CD4-positive, alpha-beta T cell treated with Interleukin-10 for 1 hour (primary cell): ENCODE measurements around the gene SLMAP.

Experiments used
- DNase-seq: peaks from one replicate; pipeline ENCODE4 v3.0.0-alpha.2; 2020

The SLMAP gene

DNA sequence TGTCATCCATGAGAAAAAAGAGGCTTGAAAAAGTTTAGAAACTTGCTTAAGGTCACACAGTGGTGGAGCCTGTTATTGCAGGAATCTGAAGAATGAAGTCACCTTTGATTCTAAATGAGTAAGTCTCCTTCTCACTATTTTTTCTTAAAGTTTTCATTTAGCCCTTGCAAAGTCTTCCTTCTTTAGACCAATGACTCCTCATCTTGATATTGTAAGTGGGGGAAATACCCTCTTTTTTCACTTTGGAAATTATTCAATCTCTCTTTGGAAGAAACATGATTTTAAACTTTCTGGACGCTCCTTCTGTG, 787 bp upstream of the SLMAP start:
- DNase-seq, result peak; percentile 42

DNA sequence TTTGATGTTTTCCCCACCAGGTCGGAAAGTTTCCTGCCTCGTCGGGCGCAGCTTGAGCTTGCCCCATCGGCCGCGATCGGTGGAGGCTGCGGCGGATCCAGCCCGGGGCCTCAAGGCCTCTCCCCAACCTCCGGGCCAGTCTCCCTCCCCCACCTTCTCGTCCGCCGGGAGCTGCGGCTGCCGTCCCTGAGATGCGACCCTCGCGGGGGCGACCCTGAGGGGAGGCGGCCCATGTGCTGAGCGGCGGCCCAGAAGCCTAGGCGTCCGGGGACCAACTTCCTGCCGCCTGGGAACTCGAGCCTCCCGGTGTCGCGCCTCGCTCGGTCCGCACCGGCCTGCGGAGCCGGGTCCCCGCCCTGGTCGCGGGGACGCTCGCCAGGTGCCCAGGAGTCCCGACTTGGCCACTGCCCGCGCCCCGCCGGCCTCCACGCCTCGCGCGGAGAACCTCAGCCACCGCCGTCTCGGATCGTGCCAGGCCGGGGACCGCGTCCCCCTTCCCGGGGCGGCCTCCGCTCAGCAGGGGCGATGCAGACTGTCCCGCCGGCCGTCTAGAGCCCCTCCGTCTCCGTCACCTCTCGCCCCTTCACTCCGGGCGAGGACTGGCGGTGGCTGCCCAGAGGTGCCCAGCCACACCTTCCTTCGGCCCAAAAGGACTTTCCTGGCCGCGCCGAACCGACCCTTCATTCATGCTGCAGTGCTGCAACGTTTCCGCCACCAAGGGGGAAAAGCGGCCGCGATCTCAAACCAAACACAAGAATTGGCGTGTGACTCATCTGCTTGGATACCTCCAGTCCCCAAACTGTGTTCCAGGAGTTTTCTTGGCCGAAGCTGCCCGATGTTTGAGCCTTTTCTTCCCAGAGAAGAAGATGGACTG, 656 bp downstream of the SLMAP start:
- peak; percentile 21 for DNase-seq

DNA sequence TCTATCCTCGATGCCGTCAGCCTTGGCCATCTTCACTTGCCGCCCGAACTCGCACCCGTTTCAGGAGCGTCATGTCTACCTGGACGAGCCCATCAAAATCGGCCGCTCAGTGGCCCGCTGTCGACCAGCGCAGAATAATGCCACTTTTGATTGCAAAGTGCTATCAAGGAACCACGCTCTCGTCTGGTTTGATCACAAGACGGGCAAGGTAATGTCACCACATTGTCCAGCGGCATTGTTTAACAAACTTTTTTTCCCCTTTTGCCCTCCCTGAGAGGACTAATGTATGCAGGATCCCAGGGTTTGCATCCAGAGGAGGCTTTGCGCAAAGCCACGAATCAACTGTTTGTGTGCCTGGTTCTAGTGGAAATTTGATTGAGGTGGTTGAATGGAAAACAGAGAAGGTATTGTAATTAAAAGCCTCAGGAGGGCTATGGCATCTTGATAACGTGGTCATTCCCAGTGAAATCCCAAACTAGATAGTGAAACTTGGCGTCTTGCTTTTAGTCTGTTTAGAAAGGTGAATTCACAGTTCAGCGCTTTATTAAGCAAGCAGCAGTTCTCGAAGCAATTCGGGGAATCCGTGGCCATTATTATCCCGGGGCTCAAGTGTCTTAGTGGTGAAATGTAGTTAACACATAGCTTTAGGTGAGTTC, 1.7 kb downstream of the SLMAP start:
- no peak for DNase-seq

DNA sequence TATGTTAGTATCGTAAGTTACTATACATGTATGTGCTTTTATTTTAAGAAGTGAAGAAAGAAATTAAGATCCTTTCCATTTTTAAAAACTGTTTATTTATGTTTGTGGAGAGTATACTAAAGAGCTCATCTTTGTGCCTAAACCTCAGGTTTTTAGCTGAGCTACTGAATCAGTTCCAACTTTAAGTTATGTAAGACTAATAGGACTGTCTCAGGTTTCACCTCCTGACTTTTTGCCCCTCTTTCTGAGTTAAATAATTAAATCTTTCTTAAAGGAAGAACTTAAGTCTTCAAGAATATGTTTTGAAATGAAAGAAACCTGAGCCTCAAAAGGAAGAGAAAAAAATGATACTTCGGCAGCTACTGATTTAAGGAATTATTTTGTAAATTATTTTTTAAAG, 2.6 kb downstream of the SLMAP start:
- no peak for DNase-seq

DNA sequence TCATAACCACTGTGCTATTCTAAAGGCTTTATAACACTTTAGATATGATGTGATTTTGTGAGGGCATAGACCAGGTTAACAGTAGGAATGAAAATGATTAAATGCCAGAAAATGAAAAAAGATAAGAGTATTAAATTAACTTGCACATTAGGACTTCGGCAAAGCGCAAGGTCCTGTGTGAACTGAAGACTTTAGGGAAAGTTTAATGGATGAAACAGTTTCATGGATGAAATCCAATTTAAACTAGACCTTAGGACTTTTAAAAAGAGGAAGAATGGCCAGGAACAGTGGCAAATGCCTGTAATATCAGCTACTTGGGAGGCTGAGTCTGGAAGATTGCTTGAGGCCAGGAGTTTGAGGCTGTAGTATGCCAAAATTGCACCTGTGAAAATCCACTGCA, 8.7 kb downstream of the SLMAP start:
- no peak for DNase-seq

DNA sequence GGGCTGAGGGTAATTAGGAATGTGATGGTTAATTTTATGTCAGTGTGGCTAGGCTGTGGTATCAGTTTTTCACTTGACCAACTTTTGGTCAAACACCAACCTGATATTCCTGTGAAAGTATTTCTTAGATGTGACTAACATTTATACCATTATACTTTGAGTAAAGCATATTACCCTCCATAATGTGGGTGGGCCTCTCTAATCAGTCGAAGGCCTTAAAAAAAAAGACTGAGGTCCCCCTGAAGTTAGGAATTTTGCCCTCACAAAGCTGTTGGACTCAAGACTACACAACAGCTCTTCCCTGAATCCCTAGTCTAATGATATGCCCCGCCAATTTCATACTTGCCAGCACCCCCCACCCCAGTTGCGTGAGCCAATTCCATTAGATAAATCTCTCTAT, 12.5 kb downstream of the SLMAP start:
- DNase-seq, result no peak

DNA sequence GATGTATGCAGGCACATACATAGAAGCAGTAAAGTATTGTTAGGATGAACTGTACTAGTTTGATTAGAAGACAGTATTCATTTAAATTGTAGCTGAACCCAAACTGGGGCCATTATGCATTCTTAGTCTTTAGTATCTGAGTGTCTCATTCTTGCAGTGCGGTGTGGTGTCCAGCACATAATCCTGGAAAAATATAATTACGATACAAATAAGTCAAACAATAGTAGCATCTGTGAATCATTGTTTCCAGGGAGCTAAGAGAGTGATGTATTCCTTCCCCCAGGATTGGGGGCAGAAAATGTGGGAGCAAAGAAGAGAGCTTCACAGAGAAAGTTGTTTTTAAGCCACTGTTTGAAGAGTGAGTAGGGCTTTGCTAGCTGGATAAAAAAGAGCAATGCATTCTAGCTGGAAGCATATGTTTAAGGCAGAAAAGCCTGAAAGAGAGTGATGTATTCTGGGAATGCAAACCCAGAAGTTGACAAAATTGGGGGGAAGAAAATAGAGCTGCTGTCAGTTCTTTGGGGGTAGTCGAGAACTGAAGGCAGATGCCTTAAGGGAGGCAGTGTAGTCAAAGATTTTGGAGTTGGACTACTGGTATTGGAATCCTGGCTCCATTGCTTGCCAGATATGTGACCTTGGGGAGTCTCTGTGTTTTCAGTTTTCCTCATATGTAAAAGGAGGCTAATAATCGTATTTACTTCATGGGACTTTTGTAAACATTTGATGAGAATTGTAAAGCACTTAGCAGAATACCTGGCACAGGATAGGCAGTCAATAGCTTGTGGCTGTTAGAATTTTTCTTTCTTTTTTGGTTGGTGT, 14.1 kb downstream of the SLMAP start:
- no peak for DNase-seq

DNA sequence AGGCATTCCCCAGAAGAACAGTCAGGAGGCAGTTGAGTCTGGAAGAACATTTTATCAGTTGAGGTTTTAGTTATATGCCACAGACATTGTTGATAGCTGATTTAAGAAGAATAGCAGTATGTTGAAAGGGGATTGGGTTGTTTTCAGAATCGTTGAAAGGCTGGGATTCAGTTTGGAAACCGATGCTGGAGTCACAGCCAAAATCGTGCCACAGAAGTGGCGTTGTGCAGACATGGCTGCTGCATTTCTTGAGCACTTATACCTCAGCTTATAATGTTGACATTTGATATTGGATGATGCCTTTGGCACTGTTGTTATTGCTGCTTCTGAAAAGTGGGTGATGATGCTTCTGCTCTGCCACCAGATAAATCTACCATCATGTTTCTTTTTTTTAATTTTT, 16.1 kb downstream of the SLMAP start:
- no peak for DNase-seq

DNA sequence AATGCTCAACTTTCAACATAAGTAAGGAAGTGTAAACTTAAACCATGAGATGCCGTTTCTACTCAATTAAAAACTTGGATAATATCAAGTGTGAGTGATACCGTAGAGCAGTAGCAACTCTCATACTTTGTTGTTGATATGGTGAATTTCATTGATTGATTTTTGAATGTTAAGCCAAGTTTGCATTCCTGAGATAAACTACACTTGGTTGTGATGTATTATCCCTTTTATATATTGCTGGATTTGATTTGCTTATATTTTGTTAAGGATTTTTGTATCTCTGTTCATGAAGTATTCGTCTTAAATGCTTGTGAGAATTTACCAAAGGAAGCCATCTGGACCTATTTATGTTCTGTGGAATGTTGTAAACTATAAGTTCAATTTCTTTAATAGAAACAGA, 21.7 kb downstream of the SLMAP start:
- no peak for DNase-seq

DNA sequence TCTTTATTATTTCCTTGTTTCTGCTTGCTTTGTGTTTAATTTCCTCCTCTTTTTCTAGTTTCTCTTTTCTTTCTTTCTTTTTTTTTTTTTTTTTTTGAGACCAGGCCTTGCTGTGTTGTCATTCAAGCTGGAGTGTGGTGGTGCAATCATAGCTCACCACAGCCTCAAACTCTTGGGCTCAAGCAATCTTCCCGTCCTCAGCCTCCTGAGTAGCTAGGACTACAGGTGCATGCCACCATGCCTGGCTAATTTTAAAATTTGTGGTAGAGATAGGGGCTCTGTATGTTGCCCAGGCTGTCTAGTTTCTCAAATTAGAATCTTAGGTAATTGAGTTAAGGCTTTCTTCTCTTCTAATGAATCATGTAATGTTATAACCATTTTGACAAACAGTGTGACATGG, 22.4 kb downstream of the SLMAP start:
- no peak for DNase-seq

DNA sequence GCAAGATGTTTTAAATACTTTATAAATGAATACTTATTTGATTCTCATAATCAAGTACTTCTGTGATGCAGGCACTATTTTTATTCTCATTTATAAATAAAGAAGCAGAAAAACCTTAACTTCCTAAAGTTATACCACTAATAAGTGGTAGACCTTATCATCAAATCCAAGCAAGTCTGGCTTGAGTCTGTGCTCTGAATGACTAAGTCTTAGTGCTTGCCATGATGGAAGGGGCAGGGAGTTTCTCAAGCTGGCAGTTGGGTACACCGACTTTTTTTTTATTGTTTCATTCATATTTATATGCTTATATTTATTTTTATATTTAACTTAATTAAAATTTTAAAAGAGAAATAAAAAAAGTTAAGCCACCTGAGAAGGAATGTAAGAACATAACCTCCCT, 23.6 kb downstream of the SLMAP start:
- DNase-seq, result no peak

DNA sequence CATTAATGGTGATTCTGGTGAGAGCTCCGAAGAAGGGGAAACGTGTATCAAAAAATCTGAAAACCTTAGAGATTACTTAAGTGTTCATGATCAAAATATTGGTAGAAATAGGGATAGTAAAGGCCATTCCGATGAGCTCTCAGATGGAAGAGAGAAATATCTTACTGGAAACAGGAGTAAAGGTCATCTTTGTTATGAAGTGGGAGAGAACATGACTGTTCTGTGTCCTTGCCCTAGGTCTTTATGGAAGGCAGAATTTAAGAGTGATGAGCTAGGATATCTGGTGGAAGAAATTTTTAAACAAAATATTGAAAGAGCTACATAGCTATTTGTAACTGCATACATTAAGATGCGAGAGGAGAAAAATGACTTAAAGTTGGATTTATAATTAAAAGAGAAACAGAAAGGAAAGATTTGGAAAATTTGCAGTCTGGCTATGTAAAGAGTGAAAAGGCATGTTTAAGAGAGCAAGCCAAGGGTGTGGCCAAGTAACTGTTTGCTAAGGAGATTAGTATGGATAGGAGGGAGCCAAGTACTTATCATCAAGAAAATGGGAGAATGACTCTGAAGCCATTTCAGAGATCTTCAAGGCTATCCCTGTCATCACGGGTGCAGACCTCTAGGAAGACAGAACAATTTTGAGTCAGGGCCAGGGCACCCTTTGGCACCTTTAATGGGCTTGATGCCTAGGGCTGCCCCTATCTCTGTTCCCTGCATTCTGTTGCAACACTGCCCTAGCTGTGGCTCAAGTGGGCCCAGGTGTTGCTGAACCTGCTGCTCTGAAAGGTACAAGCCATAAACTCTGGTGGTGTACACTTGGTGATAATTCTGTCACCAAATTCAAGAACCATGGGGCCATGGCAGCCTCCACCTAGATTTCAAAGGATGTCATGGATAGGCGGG, 27.3 kb downstream of the SLMAP start:
- DNase-seq, result no peak

DNA sequence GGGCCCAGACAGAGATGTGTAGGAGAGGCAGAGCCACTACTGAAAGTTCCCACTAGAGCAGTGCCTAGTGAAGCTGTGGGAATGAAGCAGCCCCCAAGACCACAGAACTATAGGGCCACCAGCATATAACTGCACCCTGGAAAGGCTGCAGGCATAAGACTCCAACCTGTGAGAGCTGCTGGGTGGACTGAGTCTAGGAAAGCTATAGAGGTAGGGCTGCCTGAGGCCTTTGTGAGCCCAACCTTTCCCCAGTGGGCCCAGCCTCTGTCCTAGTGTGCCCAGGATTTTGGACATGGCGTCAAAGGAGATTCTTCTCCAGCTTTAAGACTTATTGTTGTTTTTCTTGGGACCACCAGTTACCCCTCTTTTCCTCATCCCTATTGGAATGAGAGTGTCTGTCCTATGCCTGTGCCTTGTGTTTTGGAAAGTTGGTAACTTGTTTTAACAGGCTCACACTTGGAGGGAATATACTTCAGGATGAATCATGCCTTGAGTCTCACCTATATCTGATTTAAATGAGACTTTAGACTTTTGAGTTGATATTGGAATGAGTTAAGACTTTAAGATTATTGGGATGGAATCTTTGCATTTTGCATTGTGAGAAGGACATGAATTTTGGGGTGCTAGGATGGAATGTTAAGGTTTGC, 28.1 kb downstream of the SLMAP start:
- DNase-seq, result no peak

DNA sequence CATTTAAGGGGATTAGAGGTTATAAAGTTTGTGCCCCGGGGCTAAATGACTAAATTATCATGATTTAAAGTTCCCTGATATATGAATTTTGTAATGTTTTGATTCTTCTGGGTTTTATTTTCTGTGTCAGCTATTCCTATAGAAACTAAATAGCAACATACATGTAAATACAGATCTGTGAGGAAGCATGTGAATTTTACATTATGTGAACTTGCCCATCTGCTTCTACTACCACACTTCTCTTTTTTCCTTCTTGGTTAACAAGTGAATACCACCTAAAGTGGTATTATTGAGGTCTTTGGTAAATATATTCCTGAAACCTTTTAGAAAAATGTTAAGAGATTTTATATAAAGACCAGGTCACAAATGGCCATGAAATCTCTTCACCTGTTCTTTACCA, 29.3 kb downstream of the SLMAP start:
- DNase-seq, result no peak

DNA sequence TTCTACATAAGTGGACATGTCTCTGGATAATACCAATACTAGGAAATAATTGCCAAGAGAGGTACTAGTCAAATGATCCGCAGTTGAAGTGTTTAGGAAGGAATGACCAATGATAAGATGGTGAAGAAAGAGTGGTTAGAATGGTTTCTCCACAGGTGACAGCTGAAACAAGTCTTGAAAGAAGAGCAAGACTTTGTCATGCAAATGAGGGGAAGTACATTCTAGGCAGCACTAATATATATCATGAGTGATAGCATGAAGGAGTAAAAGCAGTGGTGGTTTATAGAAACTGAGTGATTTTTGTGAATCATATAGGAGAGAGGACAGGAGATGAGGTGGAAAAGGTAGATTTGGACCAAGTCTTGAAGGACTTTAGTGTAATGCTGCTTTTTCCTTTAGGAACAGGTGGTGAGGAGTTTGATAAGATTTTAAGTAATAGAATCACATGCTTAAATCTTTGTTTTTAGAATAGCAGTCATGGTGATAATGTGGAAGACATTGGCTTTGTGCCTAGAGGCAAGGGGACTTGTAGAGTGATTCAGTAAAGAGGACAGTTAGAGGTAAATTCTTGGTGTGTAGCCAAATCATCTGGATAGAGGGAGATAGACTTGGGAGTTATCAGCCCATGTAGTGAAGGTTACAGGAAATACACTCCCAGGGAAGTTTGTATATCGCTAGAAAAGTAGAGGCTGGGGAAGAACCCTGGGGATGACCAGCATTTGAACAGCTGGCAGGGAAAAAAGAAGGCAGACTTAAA, 31.9 kb downstream of the SLMAP start:
- no peak for DNase-seq

DNA sequence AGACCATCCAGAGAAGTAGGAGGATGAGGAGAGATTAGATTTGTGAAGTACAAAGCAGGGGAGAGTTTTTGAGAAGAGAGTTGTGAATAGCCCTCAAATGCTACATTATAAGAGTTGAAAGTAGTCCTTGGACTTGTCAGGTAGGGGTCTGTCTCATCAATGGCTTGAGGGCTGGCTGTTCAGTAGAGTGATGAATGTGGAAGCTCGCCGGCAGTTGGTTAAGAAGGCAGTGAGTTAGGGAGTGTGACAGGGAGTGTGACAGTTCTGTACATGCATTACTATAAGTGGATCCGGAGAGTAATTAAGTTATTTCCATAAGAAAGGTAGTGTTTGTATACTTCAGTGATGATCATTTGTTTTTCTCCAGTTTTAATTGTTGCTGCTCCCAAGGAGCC, 32.5 kb downstream of the SLMAP start:
- DNase-seq, result no peak

DNA sequence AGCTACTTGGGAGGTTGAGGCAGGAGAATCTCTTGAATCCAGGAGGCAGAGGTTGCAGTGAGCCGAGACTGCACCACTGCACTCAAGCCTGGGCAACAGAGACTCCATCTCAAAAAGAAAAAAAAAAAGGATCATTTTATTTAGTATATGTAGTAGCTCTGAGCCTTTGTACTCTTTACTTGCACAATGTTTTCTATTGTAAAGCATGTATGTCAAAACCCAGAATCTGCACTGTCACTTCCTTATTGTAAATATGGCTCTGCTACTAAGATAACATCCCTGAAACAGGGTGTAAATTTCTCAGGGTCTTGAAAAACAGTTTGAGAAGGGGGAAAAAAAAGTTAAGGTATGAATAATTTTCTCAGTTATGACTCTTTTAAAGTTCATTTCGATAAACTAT, 35.1 kb downstream of the SLMAP start:
- DNase-seq, result no peak

DNA sequence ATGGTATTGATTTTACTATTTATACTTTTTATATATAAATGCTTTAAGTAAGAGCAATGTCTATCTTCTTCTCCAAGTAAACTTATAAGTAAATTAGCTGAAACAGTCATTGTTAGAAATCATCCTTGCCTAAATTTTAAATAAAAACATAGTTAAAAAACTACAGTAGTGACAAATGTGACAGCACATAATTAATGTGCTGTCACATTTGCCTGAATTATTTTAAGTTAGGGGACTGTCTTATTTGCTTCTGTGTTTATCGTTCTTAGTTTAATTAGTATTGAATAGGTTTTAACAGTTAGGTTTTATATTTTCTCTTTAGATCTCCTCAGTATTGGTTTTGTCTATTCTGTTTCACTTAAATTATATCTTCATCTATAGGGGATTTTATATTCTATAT, 36.1 kb downstream of the SLMAP start:
- no peak for DNase-seq

DNA sequence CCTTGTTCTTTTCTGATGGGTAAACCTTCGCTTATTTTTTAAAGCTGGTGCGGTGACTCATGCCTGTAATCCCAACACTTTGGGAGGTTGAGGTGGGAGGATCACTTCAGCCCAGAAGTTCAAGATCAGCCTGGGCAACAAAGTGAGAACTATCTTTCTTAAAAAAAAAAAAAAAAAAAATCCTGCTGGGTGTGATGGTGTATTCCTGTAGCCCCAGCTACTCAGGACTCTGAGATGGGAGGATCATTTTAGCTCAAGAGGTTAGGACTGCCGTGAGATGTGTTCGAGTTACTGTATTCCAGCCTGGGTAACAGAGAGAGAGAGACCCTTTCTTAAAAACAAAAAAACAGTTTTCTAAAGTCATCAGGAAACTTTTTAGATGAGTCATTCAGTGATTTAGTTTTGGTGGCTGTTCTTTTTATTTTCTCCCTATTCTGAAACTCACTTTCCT, 37.7 kb downstream of the SLMAP start:
- DNase-seq, result no peak

DNA sequence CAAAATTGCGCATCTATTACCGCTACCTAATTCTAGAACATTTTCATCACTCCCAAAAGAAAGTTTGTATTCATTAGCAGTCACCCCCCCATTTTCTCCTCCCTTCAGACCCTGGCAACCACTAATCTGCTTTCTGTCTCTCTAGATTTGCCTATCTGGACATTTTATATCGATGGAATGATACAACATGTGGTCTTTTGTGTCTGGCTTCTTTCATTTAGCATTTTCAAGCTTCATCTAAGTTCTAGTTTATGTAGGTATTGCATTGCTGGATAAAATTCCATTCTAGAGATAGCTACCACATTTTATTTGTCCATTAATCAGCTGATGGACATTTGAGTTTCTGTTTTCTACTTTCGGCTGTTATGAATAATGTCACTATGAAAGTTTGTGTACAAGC, 38.4 kb downstream of the SLMAP start:
- no peak for DNase-seq

DNA sequence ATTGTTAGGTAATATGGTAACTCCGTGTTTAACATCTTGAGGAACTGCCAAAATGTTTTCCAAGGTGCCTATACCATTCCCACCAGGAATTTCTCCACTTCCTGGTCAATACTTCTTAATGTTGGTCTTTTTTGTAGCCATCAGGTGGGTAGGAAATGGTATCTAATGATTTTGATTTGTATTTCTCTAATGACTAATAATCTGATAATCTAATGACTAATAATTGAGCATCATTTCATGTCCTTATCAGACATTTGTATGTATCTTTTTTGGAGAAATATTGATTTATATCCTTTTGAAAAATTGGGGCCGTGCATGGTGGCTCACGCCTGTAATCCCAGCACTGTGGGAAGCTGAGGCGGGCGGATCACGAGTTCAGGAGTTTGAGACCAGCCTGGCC, 38.8 kb downstream of the SLMAP start:
- DNase-seq, result no peak

DNA sequence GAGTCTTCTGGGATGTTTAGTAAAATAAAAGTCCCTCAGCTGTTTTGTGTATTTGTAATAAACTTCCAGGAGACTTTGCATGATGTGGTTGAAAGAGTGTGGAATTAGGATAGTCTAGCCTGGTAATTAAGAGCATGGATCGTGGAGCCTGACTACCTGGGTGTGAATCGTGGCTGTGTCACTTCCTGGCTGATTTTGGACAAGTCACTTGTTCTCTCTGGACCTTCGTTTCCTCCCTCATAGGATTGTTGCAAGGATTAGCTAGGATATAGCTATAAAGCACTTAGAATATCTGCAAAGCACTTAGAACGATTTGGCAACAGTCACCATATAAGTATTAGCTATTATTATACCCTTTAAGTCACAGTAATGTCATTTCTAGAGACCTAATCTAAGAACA, 40.2 kb downstream of the SLMAP start:
- DNase-seq, result no peak
